GM23248 (cell line): Measurements from ENCODE around the gene ANKRD34C. TPM values are rescaled to one million over a fixed set of nuclear protein-coding genes. Genes with fewer than 3 reads are reported as not detected.
A peak's percentile ranks its signal among the peaks of the same experiment; 100 is the strongest.

ENCODE experiments used
- DNase-seq: peaks from one replicate; pipeline ENCODE4 v3.0.0-alpha.2; 2015
- H2AFZ ChIP-seq: fragments of 200-600 bp; sonication (generic); 2 replicates; pipeline ENCODE4 v1.6.1; 2016; ENCODE audit warnings: antibody characterized with exemption
- H3F3A ChIP-seq: fragments of 200-600 bp; sonication (generic); 2 replicates; pipeline ENCODE4 v1.6.1; 2016; ENCODE audit warnings: mild to moderate bottlenecking, antibody characterized with exemption, mixed run types; ENCODE audit not compliant: insufficient read depth
- H3K27ac ChIP-seq: fragments of 200-600 bp; sonication (generic); 2 replicates; pipeline ENCODE4 v1.5.1; 2016; ENCODE audit warnings: mild to moderate bottlenecking
- H3K27me3 ChIP-seq: fragments of 200-600 bp; sonication (generic); replicated peaks from 2 replicates; pipeline ENCODE4 v1.6.1; 2016; ENCODE audit warnings: mild to moderate bottlenecking; ENCODE audit not compliant: insufficient read depth
- H3K36me3 ChIP-seq: fragments of 200-600 bp; sonication (generic); 2 replicates; pipeline ENCODE4 v1.6.1; 2016; ENCODE audit warnings: low read depth, mild to moderate bottlenecking
- H3K4me1 ChIP-seq: fragments of 200-600 bp; sonication (generic); 2 replicates; pipeline ENCODE4 v1.6.1; 2016; ENCODE audit warnings: mild to moderate bottlenecking; ENCODE audit not compliant: insufficient read depth
- H3K4me2 ChIP-seq: fragments of 200-600 bp; sonication (generic); one replicate; pipeline ENCODE4 v1.6.1; 2016; ENCODE audit warnings: mild to moderate bottlenecking; ENCODE audit not compliant: unreplicated experiment
- H3K4me3 ChIP-seq: fragments of 200-600 bp; sonication (generic); 2 replicates; pipeline ENCODE4 v1.5.1; 2016; ENCODE audit warnings: mild to moderate bottlenecking
- H3K79me2 ChIP-seq: fragments of 200-600 bp; sonication (generic); 2 replicates; pipeline ENCODE4 v1.6.1; 2016; ENCODE audit warnings: mild to moderate bottlenecking; ENCODE audit not compliant: insufficient read depth
- H3K9ac ChIP-seq: fragments of 200-600 bp; sonication (generic); 2 replicates; pipeline ENCODE4 v1.6.1; 2016; ENCODE audit warnings: mild to moderate bottlenecking
- H3K9me2 ChIP-seq: fragments of 200-600 bp; sonication (generic); 2 replicates; pipeline ENCODE4 v1.6.1; 2016; ENCODE audit warnings: mixed run types, mild to moderate bottlenecking, moderate library complexity; ENCODE audit not compliant: insufficient read depth
- H3K9me3 ChIP-seq: fragments of 200-600 bp; sonication (generic); one replicate; pipeline ENCODE4 v1.6.1; 2017; ENCODE audit warnings: low read depth
- H4K20me1 ChIP-seq: fragments of 200-600 bp; sonication (generic); 2 replicates; pipeline ENCODE4 v1.6.0; 2016; ENCODE audit not compliant: insufficient read depth
- EZH2 ChIP-seq: fragments of 200-600 bp; sonication (generic); IDR thresholded peaks from 2 replicates; pipeline ENCODE4 v1.6.1; 2018; ENCODE audit warnings: antibody characterized with exemption, mild to moderate bottlenecking; ENCODE audit not compliant: insufficient read depth, poor library complexity, severe bottlenecking
- EZH2phosphoT487 ChIP-seq: fragments of 200-600 bp; sonication (generic); IDR thresholded peaks from 2 replicates; pipeline ENCODE4 v1.6.1; 2018; ENCODE audit warnings: antibody characterized with exemption, moderate library complexity, mild to moderate bottlenecking, low read depth; ENCODE audit not compliant: insufficient read depth
- WGBS, 2 experiments: methylation state at CpG; one replicate each; pipeline ENCODE4 v1.1.6; 2015 to 2017; ENCODE audit warnings: low lambda C conversion rate in 2 of 2, low coverage in 1 of 2; ENCODE audit errors: missing lambda C conversion rate in 2 of 2; 5-methylcytosine and 5-hydroxymethylcytosine counted together
- in situ Hi-C: fragments of 300-500 bp; cut with MboI; formaldehyde crosslinking; loops from 2 replicates; pipeline ENCODE4 v1.15.0; 2020
- polyA plus RNA-seq: library from polyadenylated mRNA; unstranded; fragments of >200 nt; fragmentation: Nextera tagmentation; extraction: Ambion mirVana; gene quantifications from 2 replicates; pipeline ENCODE4 v1.2.1, GENCODE V29; 2016
- total RNA-seq: library from RNA; depleted of rRNA; stranded (reverse); fragments of >200 nt; shearing (Covaris generic); gene quantifications from 2 replicates; pipeline ENCODE4 v1.2.3, GENCODE V29; 2014; rRNA removed

The ANKRD34C gene
- total and polyA plus RNA-seq, 2 experiments from 2014 or later, result not detected

DNA sequence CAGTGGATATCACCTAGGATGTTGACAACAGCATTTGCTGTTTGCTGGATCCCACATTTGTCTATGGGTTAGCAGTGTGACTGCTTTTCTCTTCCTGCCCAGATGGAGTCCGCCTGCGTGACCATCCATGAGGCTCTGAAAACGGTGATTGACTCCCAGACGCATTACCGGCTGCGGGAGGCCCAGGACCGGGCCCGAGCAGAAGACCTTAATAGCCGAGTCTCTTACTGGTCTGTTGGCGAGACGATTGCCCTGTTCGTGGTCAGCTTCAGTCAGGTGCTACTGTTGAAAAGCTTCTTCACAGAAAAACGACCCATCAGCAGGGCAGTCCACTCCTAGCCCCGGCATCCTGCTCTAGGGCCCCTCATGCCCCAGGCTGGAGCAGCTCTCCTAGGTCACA is 39.4 kb downstream of the ANKRD34C start:
- Histone ChIP-seq H3K9me2 (no peaks in the 10 kb centered on the region), H3K79me2 (peaks cover 79% of the 10 kb centered on the region), H3F3A (no peaks in the 10 kb centered on the region), H3K9me3 (no peaks in the 10 kb centered on the region), H3K4me2 (no peak overlapping the region), H3K4me1 (no peaks in the 10 kb centered on the region), H3K27me3 (no peaks in the 10 kb centered on the region), H4K20me1 (0 out of 2 replicates have a peak, but pooled peaks cover 3% of the 10 kb centered on the region), H3K4me3 (no peak overlapping the region), H2AFZ (no peak overlapping the region), H3K36me3 (peaks cover 24% of the 10 kb centered on the region; the same call in 1 of the 2 replicates), H3K27ac (no peak overlapping the region), H3K9ac (no peak overlapping the region)
- no peak for DNase-seq
- in situ Hi-C loops, result no loop called here
- no peak for TF ChIP-seq EZH2
- no peak for TF ChIP-seq EZH2phosphoT487
- WGBS, 2 experiments, result 92 to 93% methylated on average over 14 of the region's 14 CpGs

DNA sequence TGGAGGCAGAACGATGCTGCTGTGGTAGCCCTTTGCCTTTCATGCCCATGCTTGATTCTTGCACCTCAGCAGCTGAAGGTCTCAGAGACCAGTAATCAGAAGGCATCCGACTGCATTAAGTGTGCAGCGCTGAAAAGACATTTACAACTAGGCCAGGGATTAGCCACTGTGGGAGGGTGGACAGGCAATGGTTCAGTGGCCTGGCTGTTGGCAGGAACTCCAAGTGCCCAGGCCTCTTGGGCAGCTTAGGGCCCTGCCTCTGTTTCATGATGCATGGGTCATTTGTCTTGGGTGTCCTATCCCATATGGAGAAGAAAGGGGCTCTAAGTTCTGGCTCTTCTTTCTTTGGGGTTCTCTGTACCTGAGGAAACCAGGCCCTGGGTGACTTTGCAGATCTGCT is 39.8 kb downstream of the ANKRD34C start:
- 0 out of 2 replicates have a peak, but pooled peaks cover 3% of the 10 kb centered on the region for H4K20me1 ChIP-seq
- WGBS, 2 experiments, result 98% methylated on average over 3 of the region's 3 CpGs
- TF ChIP-seq EZH2phosphoT487 (no peak), EZH2 (no peak)
- DNase-seq, result no peak
- no peak overlapping the region for H3K27ac ChIP-seq
- H3K9ac ChIP-seq, result no peak overlapping the region
- peaks cover 21% of the 10 kb centered on the region; the same call in 1 of the 2 replicates for H3K36me3 ChIP-seq
- no peaks in the 10 kb centered on the region for H3K9me3 ChIP-seq
- in situ Hi-C loops, result no loop called here
- H3K4me3 ChIP-seq, result no peak overlapping the region
- H3K79me2 ChIP-seq, result peaks cover 78% of the 10 kb centered on the region
- H3F3A ChIP-seq, result no peaks in the 10 kb centered on the region
- H3K4me1 ChIP-seq, result no peaks in the 10 kb centered on the region
- no peak overlapping the region for H3K4me2 ChIP-seq
- no peak overlapping the region for H2AFZ ChIP-seq
- H3K27me3 ChIP-seq, result no peaks in the 10 kb centered on the region
- no peaks in the 10 kb centered on the region for H3K9me2 ChIP-seq

DNA sequence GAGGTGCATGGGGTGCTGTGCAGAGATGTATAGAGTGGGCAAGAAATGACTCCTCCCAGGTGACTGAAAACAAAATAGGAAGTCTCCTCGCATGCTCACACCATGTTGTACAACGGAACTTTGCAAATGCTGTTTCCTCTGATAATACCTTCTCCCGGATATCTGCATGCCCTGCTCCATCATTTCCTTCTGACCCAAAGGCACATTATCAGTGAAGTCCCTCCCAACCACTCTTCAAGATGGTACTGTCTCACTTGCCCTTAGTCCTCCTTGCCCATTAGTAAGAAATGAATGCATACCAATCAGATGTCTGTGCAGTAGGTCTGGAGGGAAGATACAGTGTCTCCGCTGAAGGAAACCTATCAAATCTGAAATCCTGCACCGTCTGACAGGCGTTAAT is 40.4 kb downstream of the ANKRD34C start:
- no peak overlapping the region for H3K4me3 ChIP-seq
- TF ChIP-seq EZH2phosphoT487 (no peak), EZH2 (no peak)
- WGBS, 2 experiments, result 86 to 89% methylated on average over 6 of the region's 6 CpGs
- in situ Hi-C loops, result no loop called here
- no peak for DNase-seq
- peaks cover 74% of the 10 kb centered on the region for H3K79me2 ChIP-seq
- H3K36me3 ChIP-seq, result peaks cover 18% of the 10 kb centered on the region; the same call in 1 of the 2 replicates
- H3K9me2 ChIP-seq, result no peaks in the 10 kb centered on the region
- H3K4me2 ChIP-seq, result no peak overlapping the region
- no peaks in the 10 kb centered on the region for H3K4me1 ChIP-seq
- 0 out of 2 replicates have a peak, but pooled peaks cover 3% of the 10 kb centered on the region for H4K20me1 ChIP-seq
- H3K9ac ChIP-seq, result no peak overlapping the region
- H3K27ac ChIP-seq, result no peak overlapping the region
- H3K27me3 ChIP-seq, result no peaks in the 10 kb centered on the region
- no peaks in the 10 kb centered on the region for H3F3A ChIP-seq
- no peaks in the 10 kb centered on the region for H3K9me3 ChIP-seq
- no peak overlapping the region for H2AFZ ChIP-seq

DNA sequence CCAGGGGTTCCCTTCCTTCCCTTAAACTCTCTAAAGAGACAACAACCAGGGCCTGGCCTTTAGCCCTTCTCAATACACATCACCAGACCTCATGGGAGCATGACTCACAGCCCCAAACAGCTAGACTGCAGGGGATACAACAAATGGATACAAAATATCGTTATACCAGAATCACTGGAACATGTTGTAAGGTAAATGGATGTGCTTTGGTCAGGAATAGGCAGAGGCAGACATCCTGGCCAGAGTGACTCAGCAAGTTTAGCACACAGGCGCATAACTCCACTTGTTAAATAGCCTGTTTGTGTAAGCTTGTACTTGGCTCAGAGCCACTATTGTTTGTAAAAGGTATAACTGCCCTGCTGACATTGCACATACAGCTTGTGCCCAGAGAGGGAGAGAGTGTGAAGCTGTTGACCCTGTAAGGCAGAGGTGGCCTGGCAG is 46.7 kb downstream of the ANKRD34C start:
- in situ Hi-C loops, result no loop called here
- Histone ChIP-seq H3K4me3 (no peak overlapping the region), H3K4me2 (no peak overlapping the region)

More for the DNA sequence above, 46.7 kb downstream of the ANKRD34C start:
- WGBS, 2 experiments, result 77 to 86% methylated on average over 2 of the region's 2 CpGs
- Histone ChIP-seq H3K36me3 (no peaks in the 10 kb centered on the region), H3K27me3 (no peaks in the 10 kb centered on the region), H2AFZ (no peak overlapping the region), H4K20me1 (no peaks in the 10 kb centered on the region), H3K79me2 (peaks cover 17% of the 10 kb centered on the region; the same call in 1 of the 2 replicates), H3K9ac (no peak overlapping the region), H3K27ac (peak overlapping the region; percentile 30), H3F3A (no peaks in the 10 kb centered on the region), H3K4me1 (peaks cover 12% of the 10 kb centered on the region), H3K9me2 (no peaks in the 10 kb centered on the region), H3K9me3 (no peaks in the 10 kb centered on the region)
- TF ChIP-seq EZH2phosphoT487, result no peak
- no peak for TF ChIP-seq EZH2
- DNase-seq, result peak; percentile 61

Other genes with a start within 250 kb of the ANKRD34C start
- gene RASGRF1, start 191.9 kb upstream of the ANKRD34C start, total RNA-seq, result not detected in 2 replicates
- not detected in 2 replicates for gene RASGRF1, start 191.9 kb upstream of the ANKRD34C start, polyA plus RNA-seq
- 209 and 239 TPM in 2 replicates for gene TMED3, start 28.4 kb downstream of the ANKRD34C start, total RNA-seq
- 168 and 184 TPM in 2 replicates for gene TMED3, start 28.4 kb downstream of the ANKRD34C start, polyA plus RNA-seq
- 1.3 and 1.6 TPM in 2 replicates for gene MINAR1, start 149.6 kb downstream of the ANKRD34C start, total RNA-seq
- gene MINAR1, start 149.6 kb downstream of the ANKRD34C start, polyA plus RNA-seq, result 0.25 and 0.28 TPM in 2 replicates